Measurements from ENCODE around the gene RNF167. TPM values are rescaled to one million over a fixed set of nuclear protein-coding genes. Genes with fewer than 3 reads are reported as not detected.
A peak's percentile ranks its signal among the peaks of the same experiment; 100 is the strongest.

The RNF167 gene
- total RNA-seq, 1 donor from 2014 or later: 90.4 TPM

DNA sequence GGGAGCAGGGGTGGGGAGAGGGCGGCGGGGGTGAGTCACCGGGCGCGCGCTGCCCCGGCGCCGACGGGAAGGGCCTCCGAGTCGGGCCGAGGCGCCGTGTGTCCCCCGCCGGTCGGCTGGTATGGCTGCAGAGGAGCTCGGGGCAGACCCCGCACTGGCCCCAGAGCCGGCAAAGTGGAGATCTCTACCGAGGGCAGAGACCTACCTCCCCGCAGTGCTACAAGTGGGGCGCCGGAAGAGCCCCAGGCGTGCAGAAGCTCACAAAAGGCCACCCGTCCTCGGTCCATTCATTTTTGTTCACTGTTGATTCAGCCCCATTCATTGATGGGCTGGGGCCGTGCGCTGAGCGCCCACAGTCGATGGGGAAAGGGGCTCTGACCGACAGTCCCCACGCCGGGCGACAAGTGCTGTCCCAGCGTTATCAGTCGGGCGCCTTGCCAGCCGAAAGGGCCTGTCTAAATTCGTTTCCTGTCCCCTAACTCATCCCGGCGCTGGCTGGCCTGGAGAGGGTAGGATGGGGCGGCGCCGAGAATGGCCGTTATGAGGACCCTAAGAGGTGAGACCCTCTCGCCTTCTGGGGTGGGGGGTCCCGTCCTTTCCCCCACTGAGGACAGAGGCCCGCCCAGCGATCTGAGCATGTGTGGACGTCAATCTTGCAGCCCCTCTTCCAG is 10.1 kb downstream of the RNF167 start:
- peaks cover 41% of the 10 kb centered on the region for H3K4me1 Mint-ChIP-seq
- no peak for DNase-seq (ENCODE audit: low read depth, low spot score)
- peak overlapping the region; percentile 78 for H3K27ac Mint-ChIP-seq (ENCODE audit: unreplicated experiment)
- no peaks in the 10 kb centered on the region for H3K9me3 Mint-ChIP-seq
- TF ChIP-seq, protein P1, sequence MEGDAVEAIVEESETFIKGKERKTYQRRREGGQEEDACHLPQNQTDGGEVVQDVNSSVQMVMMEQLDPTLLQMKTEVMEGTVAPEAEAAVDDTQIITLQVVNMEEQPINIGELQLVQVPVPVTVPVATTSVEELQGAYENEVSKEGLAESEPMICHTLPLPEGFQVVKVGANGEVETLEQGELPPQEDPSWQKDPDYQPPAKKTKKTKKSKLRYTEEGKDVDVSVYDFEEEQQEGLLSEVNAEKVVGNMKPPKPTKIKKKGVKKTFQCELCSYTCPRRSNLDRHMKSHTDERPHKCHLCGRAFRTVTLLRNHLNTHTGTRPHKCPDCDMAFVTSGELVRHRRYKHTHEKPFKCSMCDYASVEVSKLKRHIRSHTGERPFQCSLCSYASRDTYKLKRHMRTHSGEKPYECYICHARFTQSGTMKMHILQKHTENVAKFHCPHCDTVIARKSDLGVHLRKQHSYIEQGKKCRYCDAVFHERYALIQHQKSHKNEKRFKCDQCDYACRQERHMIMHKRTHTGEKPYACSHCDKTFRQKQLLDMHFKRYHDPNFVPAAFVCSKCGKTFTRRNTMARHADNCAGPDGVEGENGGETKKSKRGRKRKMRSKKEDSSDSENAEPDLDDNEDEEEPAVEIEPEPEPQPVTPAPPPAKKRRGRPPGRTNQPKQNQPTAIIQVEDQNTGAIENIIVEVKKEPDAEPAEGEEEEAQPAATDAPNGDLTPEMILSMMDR (conservative IDR thresholded peaks at IDR 0.05): no peak
- H3K4me3 Mint-ChIP-seq: peak overlapping the region; percentile 89
- peaks cover 9% of the 10 kb centered on the region for H3K36me3 Mint-ChIP-seq (ENCODE audit: low read depth)
- peaks cover 5% of the 10 kb centered on the region for H3K27me3 Mint-ChIP-seq (ENCODE audit: low read depth)

DNA sequence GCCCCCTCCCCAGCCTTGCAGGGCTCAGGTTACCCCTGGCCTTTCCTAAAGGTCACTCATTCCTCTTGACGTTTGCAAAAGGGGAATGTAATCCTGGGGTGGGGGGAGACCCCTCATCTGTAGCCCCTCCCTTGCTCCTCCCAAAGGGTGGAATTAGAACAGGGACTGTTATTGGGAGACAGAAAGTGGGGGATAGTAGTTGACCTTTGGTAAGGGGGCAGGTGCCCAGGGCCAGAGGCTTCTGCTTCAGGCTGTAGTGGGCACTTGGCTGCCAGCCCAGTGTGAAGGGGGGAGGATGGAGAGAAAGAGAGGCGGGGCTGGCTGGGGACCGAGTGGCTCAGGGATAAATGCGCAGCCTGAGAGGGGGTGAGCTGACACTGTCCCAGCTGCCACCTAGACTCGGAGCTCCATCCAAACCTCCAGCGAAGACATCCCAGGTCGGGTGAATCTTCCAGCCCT is 10.7 kb downstream of the RNF167 start, which contains the start of gene ENO3:
Gene ENO3, plus strand, starts transcription at position 374 of the 459 bp plus-strand sequence. CDS start 711 bp downstream, outside the sequence.
- TF ChIP-seq, protein P1 (conservative IDR thresholded peaks at IDR 0.05): no peak
- peaks cover 2% of the 10 kb centered on the region for H3K27me3 Mint-ChIP-seq (ENCODE audit: low read depth)
- H3K4me3 Mint-ChIP-seq: peak within 1 kb of the TSS; percentile 89
- H3K36me3 Mint-ChIP-seq (ENCODE audit: low read depth): peaks cover 4% of the 10 kb centered on the region
- peak within 1 kb of the TSS; percentile 78 for H3K27ac Mint-ChIP-seq (ENCODE audit: unreplicated experiment)
- H3K9me3 Mint-ChIP-seq: no peaks in the 10 kb centered on the region
- H3K4me1 Mint-ChIP-seq: peaks cover 35% of the 10 kb centered on the region
- no peak for DNase-seq (ENCODE audit: low read depth, low spot score)

DNA sequence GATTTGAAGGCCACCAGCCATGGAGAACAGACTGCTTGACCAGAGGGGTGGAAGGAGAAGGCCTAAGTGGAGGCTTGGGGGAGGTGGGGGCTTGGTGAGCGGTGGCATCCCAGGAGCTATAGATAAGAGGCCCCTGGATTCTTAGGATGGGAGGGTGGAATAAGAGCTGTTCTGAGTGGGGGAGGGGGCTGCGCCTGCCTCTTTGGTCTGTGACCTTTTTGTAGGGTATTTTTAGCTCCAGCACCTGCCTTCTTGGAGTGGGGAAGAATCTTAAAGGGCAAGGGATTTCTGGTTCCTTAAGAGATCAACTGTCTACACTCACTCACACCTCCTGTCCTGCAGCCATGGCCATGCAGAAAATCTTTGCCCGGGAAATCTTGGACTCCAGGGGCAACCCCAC is 11.4 kb downstream of the RNF167 start:
- no peaks in the 10 kb centered on the region for H3K9me3 Mint-ChIP-seq
- peaks cover 2% of the 10 kb centered on the region for H3K27me3 Mint-ChIP-seq (ENCODE audit: low read depth)
- peaks cover 28% of the 10 kb centered on the region for H3K4me1 Mint-ChIP-seq
- TF ChIP-seq, protein P1 (conservative IDR thresholded peaks at IDR 0.05): no peak
- no peaks in the 10 kb centered on the region for H3K36me3 Mint-ChIP-seq (ENCODE audit: low read depth)
- peak overlapping the region; percentile 89 for H3K4me3 Mint-ChIP-seq
- DNase-seq (ENCODE audit: low read depth, low spot score): no peak
- no peak overlapping the region for H3K27ac Mint-ChIP-seq (ENCODE audit: unreplicated experiment)

DNA sequence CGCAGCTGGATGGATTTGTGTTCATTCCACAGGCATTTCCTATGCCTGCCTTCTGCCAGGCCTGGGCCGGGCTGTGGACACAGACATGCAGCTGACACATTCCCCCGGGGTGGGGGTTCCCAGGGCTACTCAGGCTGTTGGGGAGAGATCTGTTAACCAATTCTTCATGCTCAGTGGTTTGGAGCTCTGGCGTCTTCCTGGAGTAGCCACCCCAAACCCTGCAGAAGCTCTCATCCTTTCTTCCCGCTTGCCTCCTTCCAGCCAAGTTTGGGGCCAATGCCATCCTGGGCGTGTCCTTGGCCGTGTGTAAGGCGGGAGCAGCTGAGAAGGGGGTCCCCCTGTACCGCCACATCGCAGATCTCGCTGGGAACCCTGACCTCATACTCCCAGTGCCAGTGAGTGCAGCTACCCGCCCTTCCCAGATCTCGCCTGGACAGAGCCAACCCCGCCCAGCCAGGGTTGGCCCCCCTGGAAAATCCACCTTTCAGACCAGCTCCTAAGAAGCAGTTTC is 13.4 kb downstream of the RNF167 start:
- H3K27me3 Mint-ChIP-seq (ENCODE audit: low read depth): peaks cover 2% of the 10 kb centered on the region
- TF ChIP-seq, protein P1 (conservative IDR thresholded peaks at IDR 0.05): no peak
- H3K27ac Mint-ChIP-seq (ENCODE audit: unreplicated experiment): no peak overlapping the region
- H3K36me3 Mint-ChIP-seq (ENCODE audit: low read depth): no peaks in the 10 kb centered on the region
- H3K9me3 Mint-ChIP-seq: no peaks in the 10 kb centered on the region
- DNase-seq (ENCODE audit: low read depth, low spot score): no peak
- peaks cover 21% of the 10 kb centered on the region for H3K4me1 Mint-ChIP-seq
- H3K4me3 Mint-ChIP-seq: peak overlapping the region; percentile 52

DNA sequence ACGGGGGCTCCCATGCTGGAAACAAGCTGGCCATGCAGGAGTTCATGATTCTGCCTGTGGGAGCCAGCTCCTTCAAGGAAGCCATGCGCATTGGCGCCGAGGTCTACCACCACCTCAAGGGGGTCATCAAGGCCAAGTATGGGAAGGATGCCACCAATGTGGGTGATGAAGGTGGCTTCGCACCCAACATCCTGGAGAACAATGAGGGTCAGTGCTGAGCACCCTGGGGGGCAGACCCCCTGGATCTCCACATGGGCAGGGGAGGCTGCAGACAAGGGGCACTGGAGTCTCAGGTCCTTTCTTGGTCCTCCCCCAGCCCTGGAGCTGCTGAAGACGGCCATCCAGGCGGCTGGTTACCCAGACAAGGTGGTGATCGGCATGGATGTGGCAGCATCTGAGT is 15.0 kb downstream of the RNF167 start:
- Mint-ChIP-seq H3K27ac (ENCODE audit: unreplicated experiment) (no peak overlapping the region), H3K9me3 (no peaks in the 10 kb centered on the region), H3K4me1 (peaks cover 18% of the 10 kb centered on the region), H3K36me3 (ENCODE audit: low read depth) (no peaks in the 10 kb centered on the region), H3K4me3 (no peak overlapping the region), H3K27me3 (ENCODE audit: low read depth) (peaks cover 2% of the 10 kb centered on the region)
- TF ChIP-seq, protein P1 (conservative IDR thresholded peaks at IDR 0.05): no peak
- no peak for DNase-seq (ENCODE audit: low read depth, low spot score)
